ENCODE data around the gene MRPL14. TPM values are rescaled to one million over a fixed set of nuclear protein-coding genes. Genes with fewer than 3 reads are reported as not detected.

MRPL14 gene
- total RNA-seq, 1 experiment from 2014 or later, result 80.1 TPM

- H3K9me3 ChIP-seq (ENCODE audit: low read length), result no peaks in the 10 kb centered on the region
- no peaks in the 10 kb centered on the region for H3K36me3 ChIP-seq (ENCODE audit: insufficient read depth, low read length)
- H2AFZ ChIP-seq (ENCODE audit: low read length), result no peak overlapping the region
- peak overlapping the region; percentile 64 for H3K4me2 ChIP-seq (ENCODE audit: low read depth, low read length, poor library complexity, severe bottlenecking)
- H3K27ac ChIP-seq (ENCODE audit: low read length), result no peak overlapping the region
- no peak for DNase-seq
- no peaks in the 10 kb centered on the region for H3K79me2 ChIP-seq (ENCODE audit: low read length)
- peaks cover 4% of the 10 kb centered on the region; the same call in 1 of the 2 replicates for H4K20me1 ChIP-seq (ENCODE audit: insufficient read depth, low read depth, low read length)
- H3K9me2 ChIP-seq (replicated peaks; ENCODE audit: insufficient read depth, low read length), result no peaks in the 10 kb centered on the region
- no peak overlapping the region for H3K9ac ChIP-seq (ENCODE audit: low read length)
- no peaks in the 10 kb centered on the region for H3K27me3 ChIP-seq (ENCODE audit: low read length)
- H3K4me3 ChIP-seq (ENCODE audit: low read length), result no peak overlapping the region
- peaks cover 11% of the 10 kb centered on the region for H3K4me1 ChIP-seq (ENCODE audit: low read length)
These were observed 6.9 kb upstream of the MRPL14 start for GRCh38 chr6:44133981-44134711.

GRCh38 chr6:44133003-44133931 is 6.0 kb upstream of the MRPL14 start:
- Histone ChIP-seq H3K9me2 (replicated peaks; ENCODE audit: insufficient read depth, low read length) (no peaks in the 10 kb centered on the region), H3K9me3 (ENCODE audit: low read length) (no peaks in the 10 kb centered on the region), H3K4me2 (ENCODE audit: low read depth, low read length, poor library complexity, severe bottlenecking) (peak overlapping the region; percentile 64), H3K27ac (ENCODE audit: low read length) (no peak overlapping the region), H3K4me3 (ENCODE audit: low read length) (peak overlapping the region; percentile 24; the same call in 1 of the 2 replicates), H2AFZ (ENCODE audit: low read length) (no peak overlapping the region), H3K27me3 (ENCODE audit: low read length) (no peaks in the 10 kb centered on the region), H4K20me1 (ENCODE audit: insufficient read depth, low read depth, low read length) (peaks cover 4% of the 10 kb centered on the region; the same call in 1 of the 2 replicates), H3K36me3 (ENCODE audit: insufficient read depth, low read length) (no peaks in the 10 kb centered on the region), H3K79me2 (ENCODE audit: low read length) (no peaks in the 10 kb centered on the region), H3K9ac (ENCODE audit: low read length) (peak overlapping the region; percentile 36), H3K4me1 (ENCODE audit: low read length) (peaks cover 12% of the 10 kb centered on the region)
- DNase-seq, result no peak

GRCh38 chr6:44132476-44132875 is 5.2 kb upstream of the MRPL14 start:
- peaks cover 4% of the 10 kb centered on the region; the same call in 1 of the 2 replicates for H4K20me1 ChIP-seq (ENCODE audit: insufficient read depth, low read depth, low read length)
- H3K27me3 ChIP-seq (ENCODE audit: low read length), result no peaks in the 10 kb centered on the region; the same call in 1 of the 2 replicates
- H3K79me2 ChIP-seq (ENCODE audit: low read length), result no peaks in the 10 kb centered on the region
- H3K4me1 ChIP-seq (ENCODE audit: low read length), result peaks cover 16% of the 10 kb centered on the region
- H3K9me2 ChIP-seq (replicated peaks; ENCODE audit: insufficient read depth, low read length), result no peaks in the 10 kb centered on the region
- no peak overlapping the region for H3K27ac ChIP-seq (ENCODE audit: low read length)
- H3K4me3 ChIP-seq (ENCODE audit: low read length), result no peak overlapping the region
- no peak for DNase-seq
- no peak overlapping the region for H3K4me2 ChIP-seq (ENCODE audit: low read depth, low read length, poor library complexity, severe bottlenecking)
- no peak overlapping the region for H2AFZ ChIP-seq (ENCODE audit: low read length)
- no peaks in the 10 kb centered on the region for H3K9me3 ChIP-seq (ENCODE audit: low read length)
- H3K9ac ChIP-seq (ENCODE audit: low read length), result no peak overlapping the region
- H3K36me3 ChIP-seq (ENCODE audit: insufficient read depth, low read length), result no peaks in the 10 kb centered on the region

- Histone ChIP-seq H2AFZ (ENCODE audit: low read length) (no peak overlapping the region), H3K9me2 (replicated peaks; ENCODE audit: insufficient read depth, low read length) (no peaks in the 10 kb centered on the region), H3K27me3 (ENCODE audit: low read length) (no peaks in the 10 kb centered on the region; the same call in 1 of the 2 replicates), H3K9ac (ENCODE audit: low read length) (no peak overlapping the region), H4K20me1 (ENCODE audit: insufficient read depth, low read depth, low read length) (peaks cover 4% of the 10 kb centered on the region; the same call in 1 of the 2 replicates), H3K4me3 (ENCODE audit: low read length) (no peak overlapping the region), H3K27ac (ENCODE audit: low read length) (no peak overlapping the region), H3K4me2 (ENCODE audit: low read depth, low read length, poor library complexity, severe bottlenecking) (no peak overlapping the region), H3K4me1 (ENCODE audit: low read length) (peaks cover 16% of the 10 kb centered on the region), H3K79me2 (ENCODE audit: low read length) (peaks cover 3% of the 10 kb centered on the region), H3K36me3 (ENCODE audit: insufficient read depth, low read length) (no peaks in the 10 kb centered on the region), H3K9me3 (ENCODE audit: low read length) (no peaks in the 10 kb centered on the region)
- no peak for DNase-seq
These were observed 4.6 kb upstream of the MRPL14 start for GRCh38 chr6:44131892-44132291.

GRCh38 chr6:44129841-44130322 is 2.6 kb upstream of the MRPL14 start:
- Histone ChIP-seq H3K27me3 (ENCODE audit: low read length) (no peaks in the 10 kb centered on the region; the same call in 1 of the 2 replicates), H3K4me3 (ENCODE audit: low read length) (no peak overlapping the region), H3K27ac (ENCODE audit: low read length) (no peak overlapping the region), H3K9me2 (replicated peaks; ENCODE audit: insufficient read depth, low read length) (no peaks in the 10 kb centered on the region), H3K36me3 (ENCODE audit: insufficient read depth, low read length) (peaks cover 3% of the 10 kb centered on the region; the same call in 1 of the 2 replicates), H3K9me3 (ENCODE audit: low read length) (no peaks in the 10 kb centered on the region), H3K9ac (ENCODE audit: low read length) (no peak overlapping the region), H3K4me1 (ENCODE audit: low read length) (peaks cover 31% of the 10 kb centered on the region), H4K20me1 (ENCODE audit: insufficient read depth, low read depth, low read length) (peaks cover 19% of the 10 kb centered on the region; the same call in 1 of the 2 replicates), H3K79me2 (ENCODE audit: low read length) (peaks cover 23% of the 10 kb centered on the region), H2AFZ (ENCODE audit: low read length) (no peak overlapping the region), H3K4me2 (ENCODE audit: low read depth, low read length, poor library complexity, severe bottlenecking) (no peak overlapping the region)
- no peak for DNase-seq

GRCh38 chr6:44128020-44128917 is 1.0 kb upstream of the MRPL14 start:
- H2AFZ ChIP-seq (ENCODE audit: low read length), result peak overlapping the region; percentile 89; the same call in 1 of the 2 replicates
- peaks cover 18% of the 10 kb centered on the region; the same call in 1 of the 2 replicates for H4K20me1 ChIP-seq (ENCODE audit: insufficient read depth, low read depth, low read length)
- H3K9me3 ChIP-seq (ENCODE audit: low read length), result no peaks in the 10 kb centered on the region
- H3K36me3 ChIP-seq (ENCODE audit: insufficient read depth, low read length), result peaks cover 10% of the 10 kb centered on the region; the same call in 1 of the 2 replicates
- no peak overlapping the region for H3K27ac ChIP-seq (ENCODE audit: low read length)
- peak overlapping the region; percentile 94 for H3K4me2 ChIP-seq (ENCODE audit: low read depth, low read length, poor library complexity, severe bottlenecking)
- peak overlapping the region; percentile 82 for H3K9ac ChIP-seq (ENCODE audit: low read length)
- H3K4me3 ChIP-seq (ENCODE audit: low read length), result peak overlapping the region; percentile 82
- no peaks in the 10 kb centered on the region; the same call in 1 of the 2 replicates for H3K27me3 ChIP-seq (ENCODE audit: low read length)
- no peaks in the 10 kb centered on the region for H3K9me2 ChIP-seq (replicated peaks; ENCODE audit: insufficient read depth, low read length)
- peaks cover 41% of the 10 kb centered on the region for H3K4me1 ChIP-seq (ENCODE audit: low read length)
- no peak for DNase-seq
- peaks cover 39% of the 10 kb centered on the region for H3K79me2 ChIP-seq (ENCODE audit: low read length)

GRCh38 chr6:44126320-44127149 is 717 bp downstream of the MRPL14 start:
- H3K9me3 ChIP-seq (ENCODE audit: low read length), result no peaks in the 10 kb centered on the region
- H3K27ac ChIP-seq (ENCODE audit: low read length), result peak overlapping the region; percentile 32; the same call in 1 of the 2 replicates
- DNase-seq, result peak; percentile 66
- H3K27me3 ChIP-seq (ENCODE audit: low read length), result no peaks in the 10 kb centered on the region; the same call in 1 of the 2 replicates
- peaks cover 23% of the 10 kb centered on the region; the same call in 1 of the 2 replicates for H4K20me1 ChIP-seq (ENCODE audit: insufficient read depth, low read depth, low read length)
- peaks cover 45% of the 10 kb centered on the region for H3K4me1 ChIP-seq (ENCODE audit: low read length)
- peaks cover 56% of the 10 kb centered on the region for H3K79me2 ChIP-seq (ENCODE audit: low read length)
- peak overlapping the region; percentile 90 for H3K9ac ChIP-seq (ENCODE audit: low read length)
- H2AFZ ChIP-seq (ENCODE audit: low read length), result no peak overlapping the region
- peak overlapping the region; percentile 79 for H3K4me3 ChIP-seq (ENCODE audit: low read length)
- H3K36me3 ChIP-seq (ENCODE audit: insufficient read depth, low read length), result peaks cover 10% of the 10 kb centered on the region; the same call in 1 of the 2 replicates
- no peaks in the 10 kb centered on the region for H3K9me2 ChIP-seq (replicated peaks; ENCODE audit: insufficient read depth, low read length)
- H3K4me2 ChIP-seq (ENCODE audit: low read depth, low read length, poor library complexity, severe bottlenecking), result peak overlapping the region; percentile 92
